Jurkat, Clone E6-1 (cell line): ENCODE results near the gene IGF2R.
"Not testable (repeated sequence)": the region's sequence is repeated elsewhere in the genome, so short reads cannot be mapped to it uniquely, and the experiment has no call there.

ENCODE experiments used
- DNase-seq: peaks from one replicate; pipeline ENCODE4 v3.0.0-alpha.2; 2011; ENCODE audit warnings: low read depth, low spot score
- H3K4me3 ChIP-seq: 2 replicates; pipeline ENCODE4 v1.5.1; 2011; ENCODE audit warnings: mild to moderate bottlenecking, low read length, control low read depth, moderate library complexity

Gene IGF2R

GRCh38 chr6:160127270-160128124 is 158.6 kb downstream of the IGF2R start:
- no peak overlapping the region for H3K4me3 ChIP-seq
- DNase-seq, result no peak

GRCh38 chr6:160128125-160128683 is 159.3 kb downstream of the IGF2R start:
- H3K4me3 ChIP-seq, result no peak overlapping the region
- DNase-seq, result no peak

GRCh38 chr6:160128879-160129516 is 160.1 kb downstream of the IGF2R start:
- DNase-seq, result no peak
- no peak overlapping the region for H3K4me3 ChIP-seq

- H3K4me3 ChIP-seq, result no peak overlapping the region
- DNase-seq, result no peak
Measured at GRCh38 chr6:160129881-160130615, 161.2 kb downstream of the IGF2R start.

- no peak overlapping the region for H3K4me3 ChIP-seq
- DNase-seq, result no peak
Measured at GRCh38 chr6:160130729-160131484, 162.0 kb downstream of the IGF2R start.

GRCh38 chr6:160131636-160132296 is 162.9 kb downstream of the IGF2R start:
- no peak overlapping the region for H3K4me3 ChIP-seq
- DNase-seq, result no peak

- no peak for DNase-seq
- no peak overlapping the region for H3K4me3 ChIP-seq
Measured at GRCh38 chr6:160132297-160132637, 163.4 kb downstream of the IGF2R start.

- DNase-seq, result no peak
- no peak overlapping the region for H3K4me3 ChIP-seq
Measured at GRCh38 chr6:160132776-160133338, 164.0 kb downstream of the IGF2R start.

GRCh38 chr6:160133441-160134336 is 164.8 kb downstream of the IGF2R start:
- DNase-seq, result no peak

GRCh38 chr6:160134337-160134751 is 165.5 kb downstream of the IGF2R start:
- H3K4me3 ChIP-seq, DNase-seq: not testable (repeated sequence)

More at GRCh38 chr6:160133441-160134336, 164.8 kb downstream of the IGF2R start:
- H3K4me3 ChIP-seq, result no peak overlapping the region

- H3K4me3 ChIP-seq, result no peak overlapping the region
- DNase-seq, result no peak
Measured at GRCh38 chr6:160134779-160135547, 166.1 kb downstream of the IGF2R start.

- no peak for DNase-seq
- H3K4me3 ChIP-seq, result no peak overlapping the region
Measured at GRCh38 chr6:160135907-160136655, 167.2 kb downstream of the IGF2R start.

- DNase-seq, result no peak
- no peak overlapping the region for H3K4me3 ChIP-seq
Measured at GRCh38 chr6:160137130-160137988, 168.5 kb downstream of the IGF2R start.

GRCh38 chr6:160137989-160138835 is 169.3 kb downstream of the IGF2R start:
- no peak overlapping the region for H3K4me3 ChIP-seq
- DNase-seq, result peak; percentile 75
